NCI-H510A treated with DMSO at 0.1 percent for 48 hours (cell line): Measurements from ENCODE around the gene HPS1.

Experiments used
- DNase-seq: peaks from one replicate; lab custom pipeline; 2025; lab: John Stamatoyannopoulos, UW

The HPS1 gene

GRCh38 chr10:98432330-98432729 is 14.4 kb downstream of the HPS1 start:
- no peak for DNase-seq

- no peak for DNase-seq
Measured at GRCh38 chr10:98431016-98431415, 15.7 kb downstream of the HPS1 start.

GRCh38 chr10:98430427-98430826 is 16.3 kb downstream of the HPS1 start:
- DNase-seq: no peak

- no peak for DNase-seq
Measured at GRCh38 chr10:98429320-98430072, 17.2 kb downstream of the HPS1 start.

GRCh38 chr10:98427011-98427515 is 19.7 kb downstream of the HPS1 start:
- DNase-seq: no peak

GRCh38 chr10:98425511-98426352 is 21.0 kb downstream of the HPS1 start:
- DNase-seq: peak; percentile 61

- no peak for DNase-seq
Measured at GRCh38 chr10:98424295-98425254, 22.2 kb downstream of the HPS1 start.

GRCh38 chr10:98423691-98424120 is 23.0 kb downstream of the HPS1 start:
- DNase-seq: peak; percentile 66

- no peak for DNase-seq
Measured at GRCh38 chr10:98422182-98422581, 24.6 kb downstream of the HPS1 start.

- no peak for DNase-seq
Measured at GRCh38 chr10:98420786-98421185, 25.9 kb downstream of the HPS1 start.

GRCh38 chr10:98419469-98420261 is 27.1 kb downstream of the HPS1 start:
- DNase-seq: no peak

GRCh38 chr10:98418665-98419468 is 27.9 kb downstream of the HPS1 start:
- DNase-seq: peak; percentile 78

GRCh38 chr10:98417973-98418664 is 28.6 kb downstream of the HPS1 start:
- peak; percentile 50 for DNase-seq

- no peak for DNase-seq
Measured at GRCh38 chr10:98417481-98417959, 29.2 kb downstream of the HPS1 start.

- no peak for DNase-seq
Measured at GRCh38 chr10:98416606-98417388, 29.9 kb downstream of the HPS1 start.

GRCh38 chr10:98415731-98416119 is 31.0 kb downstream of the HPS1 start:
- DNase-seq: no peak

- peak; percentile 95 for DNase-seq
Measured at GRCh38 chr10:98414932-98415730, 31.6 kb downstream of the HPS1 start, which contains the start of gene PYROXD2. Gene PYROXD2 (minus strand): TSS chr10:98415182. CDS start chr10:98415135, 47 bp downstream.

GRCh38 chr10:98414578-98414931 is 32.2 kb downstream of the HPS1 start:
- DNase-seq: no peak
